ENCODE measurements around the gene NRL.

NRL gene

DNA sequence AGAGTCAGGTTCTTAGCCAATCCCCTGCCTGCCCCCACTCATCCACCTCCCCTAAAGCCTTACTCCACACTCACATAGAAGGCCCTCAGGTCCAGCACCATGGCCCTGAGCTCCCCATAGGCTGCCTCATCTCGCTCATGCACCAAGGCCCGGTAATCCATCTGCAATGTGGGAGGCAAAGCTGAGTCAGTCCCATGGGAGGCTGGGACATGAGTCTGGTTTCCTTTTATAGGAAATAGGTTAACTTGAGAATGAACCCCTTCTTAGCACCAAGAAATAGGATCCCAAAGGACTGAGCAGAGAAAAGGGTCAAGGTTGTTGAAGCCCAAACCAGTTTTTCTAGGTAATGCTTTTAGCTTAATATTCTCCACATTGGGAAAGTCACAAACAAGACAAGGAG lies 28.8 kb upstream of the NRL start:
- DNase-seq, result no peak

DNA sequence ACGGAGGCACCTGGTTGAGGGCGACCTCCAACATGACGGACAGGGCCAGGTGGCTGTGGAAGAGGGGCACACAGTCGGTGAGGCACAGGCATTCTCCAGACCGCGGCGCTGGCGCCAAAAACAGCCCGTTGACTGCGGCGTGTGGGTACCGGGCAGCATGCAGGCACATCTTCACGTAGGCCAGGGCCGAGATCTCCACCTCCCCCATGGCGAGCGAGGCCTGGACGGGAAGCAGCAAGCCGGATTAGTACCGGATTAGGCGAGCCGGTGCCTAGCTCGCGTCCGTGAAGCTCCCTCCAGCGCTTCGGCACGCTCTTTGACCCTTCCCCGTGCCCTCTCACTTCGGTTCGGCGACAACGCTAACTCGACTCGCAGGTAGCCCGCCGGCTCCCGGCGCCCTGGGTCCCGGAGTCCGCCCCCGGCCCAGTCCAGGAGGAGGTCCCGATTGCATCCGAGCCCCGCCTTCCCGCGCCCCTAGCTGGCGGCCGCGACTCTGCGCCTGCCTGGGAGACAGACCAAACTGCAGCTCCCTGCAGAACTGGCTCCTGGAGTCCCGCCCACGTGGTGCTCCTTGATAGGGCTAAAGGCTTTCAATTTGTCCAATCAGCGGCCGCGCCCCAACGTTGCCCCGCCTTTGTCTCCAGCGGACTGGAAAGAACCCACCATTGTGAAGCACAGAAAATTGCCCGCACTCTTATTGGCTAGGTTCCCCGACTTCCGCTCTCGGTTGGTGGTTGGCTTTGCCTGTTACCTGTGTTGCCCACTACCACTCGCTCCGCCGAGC lies 26.5 kb upstream of the NRL start, which contains the start of gene EMC9:
EMC9 (minus strand) TSS at position 495 of the 784 bp plus-strand sequence; CDS start at position 208, 287 bp downstream.
- peak; percentile 99 for DNase-seq

DNA sequence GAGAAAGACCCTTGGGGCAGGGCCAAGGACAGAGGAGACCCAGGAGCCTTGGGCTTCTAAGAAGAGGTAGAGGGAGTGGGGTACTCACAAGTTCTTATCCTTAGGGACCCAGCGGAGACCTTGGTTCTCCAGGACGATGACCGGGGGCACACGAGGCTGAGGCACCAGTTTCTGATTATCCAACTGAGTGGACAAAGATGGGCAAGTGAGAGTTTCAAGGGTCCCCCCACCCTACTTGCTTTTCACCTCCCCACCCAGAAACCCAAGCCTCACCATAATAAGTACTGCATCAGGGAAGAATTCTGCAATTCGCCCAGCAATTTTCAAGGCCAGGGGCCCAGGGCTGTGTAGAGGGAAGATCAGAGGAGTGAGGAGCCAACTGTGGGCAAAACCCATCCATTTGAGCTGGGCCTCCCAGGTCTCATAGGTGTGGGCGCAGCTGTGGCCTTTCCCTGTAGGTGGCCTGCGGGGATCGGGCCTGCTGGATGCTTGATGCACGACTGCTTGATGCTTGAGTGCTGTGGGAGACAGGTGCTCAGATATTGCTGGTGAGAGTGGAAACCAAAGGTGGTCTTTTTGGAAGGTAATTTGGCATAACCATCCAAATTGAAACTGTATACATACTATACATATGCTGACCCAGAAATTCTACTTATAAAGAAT lies 24.7 kb upstream of the NRL start:
- DNase-seq, result no peak

DNA sequence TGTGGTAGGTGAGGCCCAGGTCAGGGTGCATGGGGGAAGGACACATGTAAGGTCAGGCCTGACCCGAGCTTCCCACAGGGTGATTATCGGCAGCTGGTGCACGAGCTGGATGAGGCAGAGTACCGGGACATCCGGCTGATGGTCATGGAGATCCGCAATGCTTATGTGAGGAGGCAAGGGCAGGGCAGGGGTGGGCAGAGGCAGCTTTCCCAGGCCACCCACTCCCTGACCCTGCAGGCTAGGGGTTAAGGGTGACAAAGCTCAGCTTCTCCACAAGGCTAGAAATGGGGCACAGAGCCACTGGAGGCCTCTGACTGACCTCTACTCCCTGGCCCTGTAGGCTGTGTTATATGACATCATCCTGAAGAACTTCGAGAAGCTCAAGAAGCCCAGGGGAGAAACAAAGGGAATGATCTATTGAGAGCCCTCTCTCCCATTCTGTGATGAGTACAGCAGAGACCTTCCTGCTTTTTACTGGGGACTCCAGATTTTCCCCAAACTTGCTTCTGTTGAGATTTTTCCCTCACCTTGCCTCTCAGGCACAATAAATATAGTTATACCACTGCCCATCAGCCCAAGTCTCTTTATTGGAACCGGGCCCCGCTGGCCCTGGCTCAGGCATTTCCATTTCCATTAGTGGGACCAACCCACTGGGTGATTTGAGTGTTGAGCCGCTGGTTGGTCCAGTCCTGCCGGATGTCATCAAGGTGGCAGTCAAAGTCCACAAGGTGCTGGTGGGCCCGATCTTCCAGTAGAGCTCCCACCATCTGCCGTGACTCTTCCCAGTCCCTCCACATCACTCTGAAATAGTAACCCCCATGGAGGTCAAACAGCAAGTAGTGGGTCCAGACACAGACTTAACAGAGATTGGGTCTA lies 23.9 kb upstream of the NRL start:
- no peak for DNase-seq

DNA sequence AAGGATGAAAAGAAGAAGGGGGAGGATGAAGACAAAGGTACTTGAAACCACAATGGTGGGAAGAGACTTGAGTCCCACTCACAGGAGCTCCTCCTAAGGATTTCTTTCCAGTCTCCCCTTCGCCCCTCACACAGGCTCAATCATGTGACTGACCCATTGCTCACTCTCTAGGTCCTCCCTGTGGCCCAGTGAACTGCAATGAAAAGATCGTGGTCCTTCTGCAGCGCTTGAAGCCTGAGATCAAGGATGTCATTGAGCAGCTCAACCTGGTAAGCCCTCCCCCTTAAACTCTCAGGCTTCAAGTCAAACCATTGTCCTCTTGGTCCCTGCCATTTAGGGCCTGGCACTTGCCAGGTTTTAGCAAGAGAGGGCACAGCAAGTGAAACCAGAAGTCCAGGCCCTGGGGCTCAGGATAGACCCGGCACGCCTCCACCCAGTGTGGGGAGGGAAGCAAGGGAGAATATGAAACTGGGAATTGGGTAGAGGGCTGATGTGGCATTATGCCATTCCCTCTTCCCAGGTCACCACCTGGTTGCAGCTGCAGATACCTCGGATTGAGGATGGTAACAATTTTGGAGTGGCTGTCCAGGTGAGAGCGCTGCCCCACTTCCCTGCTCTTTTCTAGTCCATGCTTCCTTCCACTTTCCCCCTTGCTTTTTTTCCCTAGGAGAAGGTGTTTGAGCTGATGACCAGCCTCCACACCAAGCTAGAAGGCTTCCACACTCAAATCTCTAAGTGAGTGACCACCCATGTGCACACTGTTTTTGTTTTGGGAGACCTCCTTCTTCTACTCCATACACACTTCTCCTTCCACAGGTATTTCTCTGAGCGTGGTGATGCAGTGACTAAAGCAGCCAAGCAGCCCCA lies 23.0 kb upstream of the NRL start:
- DNase-seq, result no peak

DNA sequence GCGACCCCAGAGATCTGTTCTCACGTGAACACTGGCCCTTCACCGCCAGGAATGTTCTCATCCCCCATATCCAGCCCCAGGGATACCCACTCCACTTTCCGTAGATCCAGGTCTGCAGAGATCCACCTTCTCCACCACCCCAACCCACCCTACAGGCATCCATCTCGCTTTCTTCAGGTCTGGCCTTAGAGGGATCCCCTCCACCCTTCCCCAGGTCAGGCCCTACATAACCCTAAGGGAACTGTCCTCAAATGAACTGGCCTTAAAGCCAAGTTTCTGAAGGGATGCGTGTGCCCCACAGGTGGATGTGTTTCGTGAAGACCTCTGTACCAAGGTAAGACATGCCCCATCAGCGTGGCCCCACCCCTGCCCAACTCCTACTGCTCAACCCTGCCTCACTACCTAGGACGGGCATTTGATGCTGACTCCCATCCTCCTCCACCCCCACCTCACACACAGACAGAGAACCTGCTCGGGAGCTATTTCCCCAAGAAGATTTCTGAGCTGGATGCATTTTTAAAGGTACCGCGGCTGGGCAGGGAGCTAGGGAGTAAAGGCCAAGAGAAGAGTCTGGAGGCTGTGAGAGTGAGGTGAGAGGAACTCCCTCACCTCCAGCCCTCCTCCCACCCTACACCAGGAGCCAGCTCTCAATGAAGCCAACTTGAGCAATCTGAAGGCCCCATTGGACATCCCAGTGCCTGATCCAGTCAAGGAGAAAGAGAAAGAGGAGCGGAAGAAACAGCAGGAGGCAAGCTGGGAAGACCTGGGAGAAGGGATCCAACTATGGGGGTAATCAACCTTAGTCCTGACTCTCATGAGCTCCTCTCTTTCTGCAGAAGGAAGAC lies 22.2 kb upstream of the NRL start:
- DNase-seq, result peak; percentile 24

DNA sequence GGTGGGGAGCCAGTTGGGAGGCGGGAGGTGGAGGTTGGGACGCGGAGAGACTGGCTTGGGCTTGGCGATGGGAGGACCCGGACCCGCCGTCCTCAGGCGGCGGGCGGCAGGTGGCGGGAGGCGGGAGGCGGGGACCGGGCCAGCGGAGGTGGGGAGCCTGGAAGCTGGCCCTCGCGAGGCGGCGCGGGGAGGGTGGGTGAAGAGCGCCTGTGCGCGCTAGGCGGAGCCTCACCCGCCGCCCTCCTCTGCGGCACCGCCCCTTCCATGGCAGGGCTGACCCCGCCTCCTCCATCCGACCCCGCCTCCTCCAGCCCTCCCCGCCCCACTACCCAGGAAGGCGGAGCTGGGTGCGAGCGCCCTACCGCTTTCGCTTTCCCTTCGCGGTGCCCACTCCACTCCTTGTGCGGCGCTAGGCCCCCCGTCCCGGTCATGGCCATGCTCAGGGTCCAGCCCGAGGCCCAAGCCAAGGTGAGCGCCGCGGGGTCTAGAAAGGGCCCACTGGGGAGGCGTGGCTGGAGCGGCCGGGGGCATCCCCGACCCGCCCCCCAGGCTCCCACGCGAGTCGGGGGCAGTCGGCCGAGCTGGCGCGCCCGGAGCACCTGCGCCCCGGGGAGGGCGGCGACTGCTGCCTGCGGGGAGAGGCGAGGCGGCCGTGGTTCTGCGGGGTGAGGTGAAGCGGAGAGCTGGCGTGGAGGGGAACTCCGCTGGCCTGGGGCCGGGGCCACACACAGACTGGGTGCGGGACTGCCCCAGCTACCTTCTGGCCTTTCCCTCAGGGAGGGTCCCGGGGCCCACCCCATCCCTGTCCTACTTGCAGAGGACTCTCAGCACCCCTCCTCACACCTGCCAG lies 21.3 kb upstream of the NRL start, which contains the start of gene PSME1:
PSME1 (plus strand) TSS at position 361 of the 850 bp plus-strand sequence; CDS start at position 430, 69 bp downstream.
- DNase-seq, result peak; percentile 94

DNA sequence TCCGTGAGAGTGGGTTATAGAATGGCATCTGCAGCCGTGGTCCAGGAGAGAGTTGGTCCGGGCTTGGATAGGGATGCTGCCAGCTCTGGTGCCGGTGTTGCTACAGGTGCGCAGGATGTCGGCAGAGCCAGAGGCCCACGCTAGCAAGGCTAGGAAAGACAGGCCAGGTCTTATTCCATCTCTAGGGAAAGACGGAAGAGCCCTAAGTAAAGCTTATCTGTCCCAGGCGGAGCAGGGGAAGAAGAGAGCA lies 20.8 kb upstream of the NRL start:
- DNase-seq, result no peak

DNA sequence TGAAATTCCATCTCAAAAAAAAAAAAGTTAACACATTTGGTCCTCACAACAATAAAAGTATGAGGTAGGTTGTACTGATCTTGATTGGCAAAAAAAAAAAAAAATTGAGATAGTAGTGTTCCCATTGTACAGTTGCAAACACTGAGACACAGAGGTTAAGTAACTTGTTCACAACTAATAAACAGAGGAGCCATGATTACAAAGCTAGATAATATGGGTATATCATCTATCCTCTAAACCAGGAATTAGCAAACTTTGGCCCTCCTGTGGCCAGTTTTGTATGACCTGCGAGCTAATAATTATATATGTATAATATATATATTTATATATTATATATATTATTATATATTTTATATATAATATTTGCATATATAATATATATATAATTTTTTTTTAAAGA lies 19.0 kb upstream of the NRL start:
- no peak for DNase-seq

DNA sequence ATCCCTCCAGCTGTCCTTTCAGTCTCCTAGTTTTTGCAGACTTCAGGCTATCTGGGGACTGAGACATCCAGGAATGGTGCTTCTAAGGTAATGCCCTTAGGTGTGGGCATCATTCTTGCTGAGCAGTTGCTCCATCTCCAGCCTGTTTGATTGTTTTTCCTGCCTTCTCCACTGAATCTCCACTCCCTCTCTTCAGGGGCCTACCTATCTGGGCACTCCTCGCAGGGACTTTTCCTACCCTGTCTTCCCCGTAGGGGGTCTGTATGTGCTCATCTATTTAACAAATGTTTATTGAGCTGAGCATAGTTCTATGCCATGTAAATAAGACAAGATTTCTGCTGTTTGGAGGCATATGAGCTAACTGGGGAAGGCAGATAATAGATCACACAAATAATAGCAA lies 18.2 kb upstream of the NRL start:
- no peak for DNase-seq

DNA sequence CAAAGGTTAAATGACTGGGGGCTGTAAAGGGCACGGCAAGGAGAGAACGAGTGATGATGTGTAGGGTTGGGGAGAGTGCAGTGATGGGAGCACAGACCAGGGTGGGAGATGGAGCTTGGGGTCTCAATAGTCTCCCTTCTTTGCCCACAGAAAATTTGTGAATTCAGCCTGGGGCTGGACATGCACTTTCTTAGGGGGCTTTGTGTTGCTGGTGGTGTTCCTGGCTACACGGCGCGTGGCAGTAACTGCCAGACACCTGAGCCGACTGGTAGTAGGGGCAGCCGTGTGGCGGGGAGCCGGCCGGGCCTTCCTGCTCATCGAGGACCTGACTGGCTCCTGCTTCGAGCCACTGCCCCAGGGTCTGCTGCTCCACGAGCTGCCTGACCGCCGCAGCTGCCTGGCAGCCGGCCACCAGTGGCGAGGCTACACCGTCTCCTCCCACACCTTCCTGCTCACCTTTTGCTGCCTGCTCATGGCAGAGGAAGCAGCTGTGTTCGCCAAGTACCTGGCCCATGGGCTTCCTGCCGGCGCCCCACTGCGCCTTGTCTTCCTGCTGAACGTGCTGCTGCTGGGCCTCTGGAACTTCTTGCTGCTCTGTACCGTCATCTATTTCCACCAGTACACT lies 17.4 kb upstream of the NRL start:
- DNase-seq, result peak; percentile 30

DNA sequence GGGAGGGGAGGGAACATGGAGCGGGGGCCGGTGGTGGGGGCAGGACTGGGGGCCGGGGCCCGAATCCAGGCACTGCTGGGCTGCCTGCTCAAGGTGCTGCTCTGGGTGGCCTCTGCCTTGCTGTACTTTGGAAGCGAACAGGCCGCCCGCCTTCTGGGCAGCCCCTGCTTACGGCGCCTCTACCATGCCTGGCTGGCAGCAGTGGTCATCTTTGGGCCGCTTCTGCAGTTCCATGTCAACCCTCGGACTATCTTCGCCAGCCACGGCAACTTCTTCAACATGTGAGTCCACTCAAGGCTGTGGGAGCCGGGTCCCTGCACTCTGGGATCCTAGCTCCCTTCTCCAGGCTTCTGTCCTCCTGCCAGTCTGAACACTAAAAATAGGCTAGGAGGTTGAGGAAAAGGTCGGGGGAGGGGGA lies 16.8 kb upstream of the NRL start:
- no peak for DNase-seq

DNA sequence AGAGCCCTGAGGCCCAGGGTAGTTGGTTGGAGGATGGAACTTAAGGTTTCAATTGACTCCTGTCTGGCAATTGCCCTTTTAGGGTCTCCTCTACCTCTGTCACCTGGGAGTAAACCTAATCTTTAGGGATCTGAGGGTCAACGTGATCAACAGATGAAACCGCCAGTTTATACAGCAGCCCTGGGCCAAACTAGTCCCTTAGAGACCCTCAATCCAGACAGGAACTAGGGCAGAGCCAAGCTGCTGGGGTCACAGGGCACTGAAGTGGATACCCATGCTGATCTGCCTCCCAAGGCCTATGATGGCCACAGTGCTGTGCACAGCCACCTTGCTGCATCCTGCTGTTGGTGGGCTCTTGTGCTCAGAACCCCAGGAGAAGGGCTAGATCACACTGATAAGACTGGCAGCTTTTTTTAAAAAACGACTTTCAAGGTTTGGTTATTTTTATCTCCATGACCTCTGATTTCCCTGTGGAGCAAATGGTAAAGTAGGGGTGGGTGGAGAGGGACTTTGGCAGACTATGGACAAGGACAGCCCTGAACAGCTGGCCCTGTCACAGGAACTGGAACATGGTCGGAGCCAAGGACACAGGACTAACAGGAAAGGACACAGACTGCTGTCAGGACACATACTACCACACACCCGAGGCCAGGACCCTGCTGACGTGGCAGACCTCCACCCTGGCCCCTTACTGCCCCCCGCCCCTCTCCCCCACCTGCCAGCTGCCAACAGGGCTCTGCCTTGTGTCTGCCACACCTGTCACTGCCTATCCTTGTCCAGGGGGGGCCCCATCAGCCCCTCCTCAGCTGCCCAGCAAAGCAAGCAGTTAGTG lies 16.2 kb upstream of the NRL start:
- DNase-seq, result no peak

DNA sequence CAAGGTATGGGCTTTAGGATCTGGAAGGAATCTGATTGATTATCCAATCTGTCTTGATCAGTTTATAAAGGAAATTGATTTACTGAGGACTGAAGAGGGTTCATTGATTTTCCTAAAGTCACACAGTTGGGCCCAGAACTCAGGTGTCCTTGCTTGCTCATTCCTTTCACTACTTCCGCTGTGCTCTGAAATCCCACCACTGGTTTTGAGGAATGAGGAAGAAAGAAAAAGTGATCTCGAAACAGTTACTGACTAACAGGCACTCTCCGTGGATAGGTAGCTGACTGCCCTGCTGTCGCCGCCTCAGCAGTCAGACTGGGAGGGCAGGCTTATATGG lies 15.6 kb upstream of the NRL start, which contains the start of gene FITM1:
FITM1 (plus strand) TSS at position 280 of the 337 bp plus-strand sequence. CDS start 905 bp downstream, outside the sequence.
- no peak for DNase-seq

DNA sequence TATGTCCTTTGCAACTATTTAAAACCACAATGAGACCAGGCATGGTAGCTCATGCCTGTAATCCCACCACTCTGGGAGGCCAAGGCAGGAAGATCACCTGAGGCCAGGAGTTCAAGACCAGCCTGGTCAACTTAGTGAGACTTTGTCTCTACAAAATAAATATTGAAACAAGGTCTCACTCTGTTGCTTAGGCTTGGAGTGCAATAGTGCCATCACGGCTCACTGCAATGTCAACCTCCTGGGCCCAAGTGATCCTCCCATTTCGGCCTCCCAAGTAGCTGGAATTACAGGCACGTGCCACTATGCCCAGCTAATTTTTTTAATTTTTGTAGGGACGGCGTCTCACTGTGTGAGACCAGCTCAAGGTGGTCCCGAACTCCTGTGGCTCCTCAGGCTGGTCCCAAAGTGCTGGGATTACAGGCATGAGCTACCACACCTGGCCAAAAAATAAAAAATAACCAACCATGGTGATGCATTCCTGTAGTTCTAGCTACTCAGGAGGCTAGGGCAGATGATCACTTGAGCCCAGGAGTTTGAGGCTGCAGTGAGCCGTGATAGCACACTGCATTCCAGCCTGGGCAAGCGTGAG lies 14.8 kb upstream of the NRL start:
- no peak for DNase-seq

DNA sequence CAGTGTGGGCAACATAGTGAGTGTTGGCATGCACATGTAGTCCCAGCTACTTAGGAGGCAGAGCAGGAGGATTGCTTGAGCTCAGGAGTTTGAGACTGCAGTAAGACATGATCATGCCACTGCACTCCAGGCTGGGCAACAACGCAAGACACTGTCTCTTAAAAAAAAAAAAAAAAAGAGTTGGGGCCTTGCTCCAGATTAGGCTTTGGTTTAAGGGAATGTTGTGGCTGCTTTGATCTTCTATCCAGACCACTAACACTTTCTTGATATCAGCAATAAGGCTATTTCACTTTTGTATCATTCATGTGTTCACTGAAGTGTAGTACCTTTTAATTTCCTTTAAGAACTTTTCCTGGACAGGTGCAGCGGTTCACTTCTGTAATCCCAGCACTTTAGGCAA lies 12.9 kb upstream of the NRL start:
- no peak for DNase-seq

DNA sequence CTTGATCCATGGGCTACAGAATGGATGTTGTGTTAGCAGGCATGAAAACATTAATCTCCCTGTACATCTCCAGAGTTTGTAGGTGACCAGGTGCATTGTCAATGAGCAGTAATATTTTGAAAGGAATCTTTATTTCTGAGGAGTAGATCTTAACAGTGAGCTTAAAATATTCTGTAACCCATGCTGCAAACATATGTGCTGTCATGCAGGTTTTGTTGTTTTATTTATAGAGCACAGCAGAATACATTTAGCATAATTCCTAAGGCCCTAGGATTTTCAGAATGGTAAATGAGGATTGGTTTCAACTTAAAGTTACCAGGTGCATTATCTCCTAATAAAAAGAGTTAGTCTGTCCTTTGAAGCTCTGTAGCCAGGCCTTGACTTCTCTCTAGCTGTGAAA lies 12.2 kb upstream of the NRL start:
- no peak for DNase-seq

Data from stimulated activated CD4-positive, alpha-beta T cell treated with anti-CD3 and anti-CD28 coated beads, Interleukin-4, amount 100 ng/mL, for 1 hour (primary cell).